OCI-LY7 (cell line): ENCODE measurements around the gene AP4B1. TPM values are rescaled to one million over a fixed set of nuclear protein-coding genes. Genes with fewer than 3 reads are reported as not detected.

Experiments
- BruUV-seq: library from RNA; stranded (reverse); fragments of 400-500 nt; replicated peaks from 2 replicates; lab custom pipeline; 2021; lab: Mats Ljungman, UMichigan
- CTCF ChIA-PET: fragments of 300-600 bp; sonication (Branson Sonifier 250); formaldehyde crosslinking; loops from one replicate; lab custom pipeline; 2022; ENCODE audit warnings: antibody characterized with exemption; ENCODE audit not compliant: unreplicated experiment; lab: Charles Lee
- POLR2A ChIA-PET: fragments of 300-600 bp; sonication (Branson Sonifier 250); formaldehyde crosslinking; loops from one replicate; lab custom pipeline; 2022; ENCODE audit warnings: antibody characterized with exemption; lab: Charles Lee
- DNase-seq: peaks from one replicate; pipeline ENCODE4 v3.0.0-alpha.2; 2015; ENCODE audit warnings: low spot score
- H2AFZ ChIP-seq: fragments of 200-600 bp; sonication (generic), shearing (Covaris generic); 2 replicates; pipeline ENCODE4 v1.6.1; 2014; ENCODE audit warnings: mild to moderate bottlenecking, antibody characterized with exemption, low read length, moderate library complexity
- H3K27ac ChIP-seq: fragments of 200-600 bp; sonication (generic); 2 replicates; pipeline ENCODE4 v1.5.1; 2014; ENCODE audit warnings: mixed run types, low read depth, mild to moderate bottlenecking, moderate library complexity, low read length, inconsistent platforms; ENCODE audit not compliant: poor library complexity, severe bottlenecking
- H3K36me3 ChIP-seq: fragments of 200-600 bp; sonication (generic); 2 replicates; pipeline ENCODE4 v1.6.1; 2014; ENCODE audit warnings: mild to moderate bottlenecking, antibody characterized with exemption, low read length, moderate library complexity, mixed read lengths; ENCODE audit not compliant: insufficient read depth
- H3K4me1 ChIP-seq: fragments of 200-600 bp; sonication (generic); 2 replicates; pipeline ENCODE4 v1.5.1; 2014; ENCODE audit warnings: mild to moderate bottlenecking, low read length; ENCODE audit not compliant: insufficient read depth, poor library complexity, severe bottlenecking
- H3K4me2 ChIP-seq: fragments of 200-600 bp; sonication (generic); 2 replicates; pipeline ENCODE4 v1.6.1; 2014; ENCODE audit warnings: mild to moderate bottlenecking, low read length
- H3K4me3 ChIP-seq: fragments of 200-600 bp; sonication (generic); 2 replicates; pipeline ENCODE4 v1.5.1; 2014; ENCODE audit warnings: mild to moderate bottlenecking, low read depth, low read length; ENCODE audit not compliant: poor library complexity, severe bottlenecking
- H3K79me2 ChIP-seq: fragments of 200-600 bp; sonication (generic); 2 replicates; pipeline ENCODE4 v1.6.1; 2016; ENCODE audit warnings: low read depth, mild to moderate bottlenecking, low read length, moderate library complexity, mixed read lengths; ENCODE audit not compliant: insufficient read depth
- H3K9me2 ChIP-seq: fragments of 200-600 bp; sonication (generic); 2 replicates; pipeline ENCODE4 v1.6.1; 2016; ENCODE audit warnings: mild to moderate bottlenecking, low read length, mixed read lengths; ENCODE audit not compliant: insufficient read depth
- H3K9me3 ChIP-seq: fragments of 200-600 bp; sonication (generic); 2 replicates; pipeline ENCODE4 v1.6.1; 2014; ENCODE audit warnings: mild to moderate bottlenecking, mixed run types, low read length, mixed read lengths
- H4K20me1 ChIP-seq: fragments of 200-600 bp; sonication (generic); 2 replicates; pipeline ENCODE4 v1.6.1; 2014; ENCODE audit warnings: mild to moderate bottlenecking, antibody characterized with exemption, low read length, moderate library complexity, mixed read lengths; ENCODE audit not compliant: insufficient read depth
- CTCF ChIP-seq: fragments of 200-600 bp; sonication (generic); conservative IDR thresholded peaks from 2 replicates; pipeline ENCODE4 v1.5.1; 2014; ENCODE audit warnings: mild to moderate bottlenecking, antibody characterized with exemption, low read length, moderate library complexity, mixed read lengths
- EZH2phosphoT487 ChIP-seq: fragments of 200-600 bp; sonication (generic); IDR thresholded peaks from 2 replicates; pipeline ENCODE4 v1.6.1; 2018; ENCODE audit warnings: low read depth, borderline replicate concordance, mild to moderate bottlenecking, mixed run types, antibody characterized with exemption, low read length, moderate library complexity, mixed read lengths
- intact Hi-C: fragments of 100-400 bp; cut with micrococcal nuclease; formaldehyde crosslinking; loops from one replicate; pipeline ENCODE4 v1.10.0; 2022; ENCODE audit not compliant: unreplicated experiment
- total RNA-seq, 2 experiments: library from RNA; depleted of rRNA in 1 of 2; stranded (reverse); fragments of >200 nt in 1 of 2; shearing (Covaris generic) in 1 of 2; gene quantifications; 2 replicates each; pipeline ENCODE4 v1.2.3, GENCODE V29; 2014 to 2022

AP4B1 gene
- total RNA-seq, 2 experiments from 2014 or later, result 40.5 to 45.3 TPM

GRCh38 chr1:113935176-113935575 is 30.6 kb upstream of the AP4B1 start:
- TF ChIP-seq EZH2phosphoT487 (no peak), CTCF (no peak)
- Histone ChIP-seq H3K4me1 (peaks cover 81% of the 10 kb centered on the region), H3K4me3 (no peak overlapping the region), H3K27ac (no peak overlapping the region), H3K9me3 (no peaks in the 10 kb centered on the region; the same call in 1 of the 2 replicates), H3K36me3 (peaks cover 16% of the 10 kb centered on the region), H3K9me2 (no peaks in the 10 kb centered on the region), H2AFZ (no peak overlapping the region), H3K79me2 (peaks cover 100% of the 10 kb centered on the region), H4K20me1 (peaks cover 26% of the 10 kb centered on the region), H3K4me2 (no peak overlapping the region)
- ChIA-PET POLR2A (interaction anchor here (0.6 to 1.3 kb wide), 8 partner anchors 10 to 442 kb away, joined by 3 to 9 read pairs (median 4); no protein-coding TSS in a partner anchor), CTCF (no interaction called here)
- no TSS peak for BruUV-seq
- no peak for DNase-seq
- intact Hi-C loops, result no loop called here

- Histone ChIP-seq H3K9me2 (no peaks in the 10 kb centered on the region), H3K4me1 (peaks cover 75% of the 10 kb centered on the region), H2AFZ (no peak overlapping the region), H3K79me2 (peaks cover 99% of the 10 kb centered on the region), H3K27ac (no peak overlapping the region), H3K36me3 (peaks cover 16% of the 10 kb centered on the region), H4K20me1 (peaks cover 27% of the 10 kb centered on the region), H3K4me2 (no peak overlapping the region), H3K4me3 (no peak overlapping the region), H3K9me3 (no peaks in the 10 kb centered on the region; the same call in 1 of the 2 replicates)
- no TSS peak for BruUV-seq
- no peak for TF ChIP-seq EZH2phosphoT487
- TF ChIP-seq CTCF, result no peak
- POLR2A ChIA-PET, result interaction anchor here (0.6 to 2.2 kb wide), 9 partner anchors 10 to 443 kb away, joined by 3 to 17 read pairs (median 4); no protein-coding TSS in a partner anchor
- no peak for DNase-seq
- CTCF ChIA-PET, result no interaction called here
- intact Hi-C loops, result no loop called here
Measured at GRCh38 chr1:113934511-113935055, 30.0 kb upstream of the AP4B1 start.

- H3K9me2 ChIP-seq, result no peaks in the 10 kb centered on the region
- ChIA-PET CTCF (no interaction called here), POLR2A (interaction anchor here (1.2 to 2.2 kb wide), 6 partner anchors 12 to 74 kb away, joined by 4 to 17 read pairs (median 5); no protein-coding TSS in a partner anchor)
- H4K20me1 ChIP-seq, result peaks cover 27% of the 10 kb centered on the region
- no peak overlapping the region for H2AFZ ChIP-seq
- H3K79me2 ChIP-seq, result peaks cover 93% of the 10 kb centered on the region
- no peak overlapping the region for H3K4me2 ChIP-seq
- H3K9me3 ChIP-seq, result no peaks in the 10 kb centered on the region; the same call in 1 of the 2 replicates
- no TSS peak for BruUV-seq
- H3K4me1 ChIP-seq, result peaks cover 69% of the 10 kb centered on the region
- H3K4me3 ChIP-seq, result no peak overlapping the region
- no peak for DNase-seq
- no peak overlapping the region for H3K27ac ChIP-seq
- H3K36me3 ChIP-seq, result peaks cover 16% of the 10 kb centered on the region
- intact Hi-C loops, result no loop called here
- TF ChIP-seq EZH2phosphoT487 (no peak), CTCF (no peak)
Measured at GRCh38 chr1:113934006-113934405, 29.4 kb upstream of the AP4B1 start.
